Measurements from ENCODE around the gene NACAD. TPM values are rescaled to one million over a fixed set of nuclear protein-coding genes. Genes with fewer than 3 reads are reported as not detected.

Gene NACAD
- polyA plus RNA-seq, 1 donor from 2014 or later = 14.5 TPM

Small RNAs within 50 kb of the gene (small RNA-seq; reads per million reads assigned to genes)
- gene SNORA5A (333 to 1,647 (median 406) reads per million in 3 experiments), gene SNORA5B (0 reads per million in 3 experiments), gene SNORA5C (32.5 to 123 (median 33.0) reads per million in 3 experiments)

Other genes with a start within 250 kb of the NACAD start
- gene H2AZ2, start 240.9 kb downstream of the NACAD start, polyA plus RNA-seq = 152 and 182 TPM in 2 replicates
- gene PURB, start 203.4 kb downstream of the NACAD start, polyA plus RNA-seq = 12.9 and 14.7 TPM in 2 replicates
- gene MYO1G, start 110.0 kb downstream of the NACAD start, polyA plus RNA-seq = 0.38 TPM in 1 of 2 replicates, not detected in the other
- gene CCM2, start 88.8 kb downstream of the NACAD start, polyA plus RNA-seq = 25.8 and 37.5 TPM in 2 replicates
- gene TBRG4, start 22.7 kb upstream of the NACAD start, polyA plus RNA-seq = 52.8 and 75.3 TPM in 2 replicates
- gene RAMP3, start 68.8 kb upstream of the NACAD start, polyA plus RNA-seq = not detected in 2 replicates